Dendritic cell treated with granulocyte-macrophage colony-stimulating factor and Interleukin-4, amounts not matched to agents 40 ng/mL and 50 ng/mL, for 4 days (primary cell): ENCODE data around the gene ABTB1.

Source experiments
- H3K27ac Mint-ChIP-seq: one replicate; pipeline ENCODE4 v1.8.0; 2022; ENCODE audit warnings: mild to moderate bottlenecking, mixed read lengths
- H3K27me3 Mint-ChIP-seq: one replicate; pipeline ENCODE4 v1.8.0; 2022; ENCODE audit warnings: mild to moderate bottlenecking, mixed read lengths
- H3K36me3 Mint-ChIP-seq: one replicate; pipeline ENCODE4 v1.8.0; 2022; ENCODE audit warnings: low read depth, mixed read lengths
- H3K4me1 Mint-ChIP-seq: one replicate; pipeline ENCODE4 v1.8.0; 2022; ENCODE audit warnings: low read depth, mixed read lengths
- H3K4me3 Mint-ChIP-seq: one replicate; pipeline ENCODE4 v1.8.0; 2022; ENCODE audit warnings: mild to moderate bottlenecking, moderate library complexity, mixed read lengths
- H3K9me3 Mint-ChIP-seq: one replicate; pipeline ENCODE4 v1.8.0; 2022; ENCODE audit warnings: mixed read lengths
- intact Hi-C: fragments of 100-400 bp; cut with micrococcal nuclease; formaldehyde crosslinking; loops from one replicate; pipeline ENCODE4 v1.15.0; 2022

Gene ABTB1

GRCh38 chr3:127712881-127713771, 40.4 kb downstream of the ABTB1 start:
- no peaks in the 10 kb centered on the region for H3K9me3 Mint-ChIP-seq
- H3K36me3 Mint-ChIP-seq = peaks cover 32% of the 10 kb centered on the region
- H3K4me3 Mint-ChIP-seq = no peak overlapping the region
- H3K27me3 Mint-ChIP-seq = no peaks in the 10 kb centered on the region
- peaks cover 27% of the 10 kb centered on the region for H3K4me1 Mint-ChIP-seq
- intact Hi-C loops = no loop called here
- H3K27ac Mint-ChIP-seq = no peak overlapping the region

- intact Hi-C loops = no loop called here
- H3K4me1 Mint-ChIP-seq = peaks cover 33% of the 10 kb centered on the region
- H3K27ac Mint-ChIP-seq = no peak overlapping the region
- no peak overlapping the region for H3K4me3 Mint-ChIP-seq
- H3K36me3 Mint-ChIP-seq = peaks cover 30% of the 10 kb centered on the region
- H3K27me3 Mint-ChIP-seq = no peaks in the 10 kb centered on the region
- H3K9me3 Mint-ChIP-seq = no peaks in the 10 kb centered on the region
These were observed 41.4 kb downstream of the ABTB1 start for GRCh38 chr3:127714125-127714571.

GRCh38 chr3:127714866-127715265, 42.1 kb downstream of the ABTB1 start:
- Mint-ChIP-seq H3K36me3 (peaks cover 28% of the 10 kb centered on the region), H3K27ac (no peak overlapping the region), H3K27me3 (no peaks in the 10 kb centered on the region), H3K4me1 (peaks cover 33% of the 10 kb centered on the region), H3K9me3 (no peaks in the 10 kb centered on the region), H3K4me3 (no peak overlapping the region)
- intact Hi-C loops = no loop called here

GRCh38 chr3:127715532-127715931, 42.8 kb downstream of the ABTB1 start:
- Mint-ChIP-seq H3K27me3 (no peaks in the 10 kb centered on the region), H3K4me3 (no peak overlapping the region), H3K36me3 (peaks cover 26% of the 10 kb centered on the region), H3K4me1 (peaks cover 33% of the 10 kb centered on the region), H3K27ac (no peak overlapping the region), H3K9me3 (no peaks in the 10 kb centered on the region)
- intact Hi-C loops = no loop called here

- intact Hi-C loops = no loop called here
- no peaks in the 10 kb centered on the region for H3K27me3 Mint-ChIP-seq
- H3K36me3 Mint-ChIP-seq = peaks cover 30% of the 10 kb centered on the region
- peaks cover 33% of the 10 kb centered on the region for H3K4me1 Mint-ChIP-seq
- no peak overlapping the region for H3K27ac Mint-ChIP-seq
- no peak overlapping the region for H3K4me3 Mint-ChIP-seq
- H3K9me3 Mint-ChIP-seq = no peaks in the 10 kb centered on the region
These were observed 43.6 kb downstream of the ABTB1 start for GRCh38 chr3:127716384-127716783.

GRCh38 chr3:127717357-127718244, 44.8 kb downstream of the ABTB1 start:
- H3K4me3 Mint-ChIP-seq = no peak overlapping the region
- H3K27ac Mint-ChIP-seq = no peak overlapping the region
- no peaks in the 10 kb centered on the region for H3K27me3 Mint-ChIP-seq
- H3K9me3 Mint-ChIP-seq = no peaks in the 10 kb centered on the region
- H3K36me3 Mint-ChIP-seq = peaks cover 25% of the 10 kb centered on the region
- peaks cover 33% of the 10 kb centered on the region for H3K4me1 Mint-ChIP-seq
- intact Hi-C loops = no loop called here

- Mint-ChIP-seq H3K9me3 (no peaks in the 10 kb centered on the region), H3K27ac (no peak overlapping the region), H3K4me1 (peaks cover 33% of the 10 kb centered on the region), H3K27me3 (no peaks in the 10 kb centered on the region), H3K4me3 (no peak overlapping the region), H3K36me3 (peaks cover 22% of the 10 kb centered on the region)
- intact Hi-C loops = no loop called here
These were observed 45.6 kb downstream of the ABTB1 start for GRCh38 chr3:127718245-127718915.

GRCh38 chr3:127718916-127719290, 46.2 kb downstream of the ABTB1 start:
- Mint-ChIP-seq H3K36me3 (peaks cover 18% of the 10 kb centered on the region), H3K9me3 (no peaks in the 10 kb centered on the region), H3K27me3 (no peaks in the 10 kb centered on the region), H3K4me3 (no peak overlapping the region), H3K4me1 (peaks cover 30% of the 10 kb centered on the region), H3K27ac (no peak overlapping the region)
- intact Hi-C loops = no loop called here

- no peaks in the 10 kb centered on the region for H3K9me3 Mint-ChIP-seq
- peaks cover 21% of the 10 kb centered on the region for H3K36me3 Mint-ChIP-seq
- peaks cover 25% of the 10 kb centered on the region for H3K4me1 Mint-ChIP-seq
- no peak overlapping the region for H3K27ac Mint-ChIP-seq
- intact Hi-C loops = no loop called here
- H3K27me3 Mint-ChIP-seq = no peaks in the 10 kb centered on the region
- H3K4me3 Mint-ChIP-seq = no peak overlapping the region
These were observed 46.6 kb downstream of the ABTB1 start for GRCh38 chr3:127719369-127719768.

- no peaks in the 10 kb centered on the region for H3K9me3 Mint-ChIP-seq
- peaks cover 23% of the 10 kb centered on the region for H3K4me1 Mint-ChIP-seq
- no peak overlapping the region for H3K4me3 Mint-ChIP-seq
- intact Hi-C loops = no loop called here
- H3K36me3 Mint-ChIP-seq = peaks cover 26% of the 10 kb centered on the region
- H3K27ac Mint-ChIP-seq = no peak overlapping the region
- H3K27me3 Mint-ChIP-seq = peaks cover 2% of the 10 kb centered on the region
These were observed 47.5 kb downstream of the ABTB1 start for GRCh38 chr3:127720161-127720823.

GRCh38 chr3:127720985-127721935, 48.5 kb downstream of the ABTB1 start:
- no peak overlapping the region for H3K4me3 Mint-ChIP-seq
- H3K27me3 Mint-ChIP-seq = peaks cover 2% of the 10 kb centered on the region
- peaks cover 33% of the 10 kb centered on the region for H3K36me3 Mint-ChIP-seq
- H3K9me3 Mint-ChIP-seq = peaks cover 8% of the 10 kb centered on the region
- H3K4me1 Mint-ChIP-seq = peaks cover 22% of the 10 kb centered on the region
- intact Hi-C loops = no loop called here
- H3K27ac Mint-ChIP-seq = no peak overlapping the region

- Mint-ChIP-seq H3K4me1 (peaks cover 29% of the 10 kb centered on the region), H3K4me3 (no peak overlapping the region), H3K27me3 (peaks cover 2% of the 10 kb centered on the region), H3K36me3 (peaks cover 33% of the 10 kb centered on the region), H3K27ac (peak overlapping the region; percentile 27), H3K9me3 (peaks cover 8% of the 10 kb centered on the region)
- intact Hi-C loops = no loop called here
These were observed 49.5 kb downstream of the ABTB1 start for GRCh38 chr3:127722091-127722784.
